H4 (cell line): ENCODE results near the gene OR2T6. TPM values are rescaled to one million over a fixed set of nuclear protein-coding genes. Genes with fewer than 3 reads are reported as not detected.
"Not testable (repeated sequence)": the region's sequence is repeated elsewhere in the genome, so short reads cannot be mapped to it uniquely, and the experiment has no call there.

Source experiments
- DNase-seq: peaks from one replicate; pipeline ENCODE4 v3.0.0-alpha.2; 2015; ENCODE audit warnings: low spot score
- total RNA-seq: library from RNA; depleted of rRNA; stranded (reverse); fragments of >200 nt; shearing (Covaris generic); gene quantifications from 2 replicates; pipeline ENCODE4 v1.2.3, GENCODE V29; 2014; rRNA removed

OR2T6 gene, protein sequence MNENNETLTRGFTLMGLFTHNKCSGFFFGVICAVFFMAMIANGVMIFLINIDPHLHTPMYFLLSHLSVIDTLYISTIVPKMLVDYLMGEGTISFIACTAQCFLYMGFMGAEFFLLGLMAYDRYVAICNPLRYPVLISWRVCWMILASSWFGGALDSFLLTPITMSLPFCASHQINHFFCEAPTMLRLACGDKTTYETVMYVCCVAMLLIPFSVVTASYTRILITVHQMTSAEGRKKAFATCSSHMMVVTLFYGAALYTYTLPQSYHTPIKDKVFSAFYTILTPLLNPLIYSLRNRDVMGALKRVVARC
- total RNA-seq: not detected in 2 replicates

DNA sequence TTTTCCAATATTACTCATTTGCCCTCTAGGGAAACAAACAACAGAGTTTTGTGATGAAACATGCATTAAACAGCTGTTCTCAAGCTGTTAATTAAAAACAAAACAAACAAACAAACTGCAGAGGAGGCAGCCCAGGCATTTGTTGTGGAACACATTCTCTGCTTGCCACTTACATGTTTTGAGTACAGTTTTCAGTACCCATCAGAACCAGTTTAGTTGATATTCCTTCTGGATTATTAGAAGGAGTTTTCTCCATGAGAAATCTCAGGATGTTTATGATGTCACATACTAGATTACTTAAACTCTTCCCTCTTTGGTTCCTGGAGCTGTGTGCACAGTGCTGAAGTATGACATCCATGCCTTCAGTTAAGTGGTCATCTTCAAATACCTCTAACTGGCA, at the start of gene OR2T6:
Gene OR2T6 (plus strand): TSS at position 301 of the 400 bp plus-strand sequence. CDS start 11,863 bp downstream, outside the sequence.
- no peak for DNase-seq

DNA sequence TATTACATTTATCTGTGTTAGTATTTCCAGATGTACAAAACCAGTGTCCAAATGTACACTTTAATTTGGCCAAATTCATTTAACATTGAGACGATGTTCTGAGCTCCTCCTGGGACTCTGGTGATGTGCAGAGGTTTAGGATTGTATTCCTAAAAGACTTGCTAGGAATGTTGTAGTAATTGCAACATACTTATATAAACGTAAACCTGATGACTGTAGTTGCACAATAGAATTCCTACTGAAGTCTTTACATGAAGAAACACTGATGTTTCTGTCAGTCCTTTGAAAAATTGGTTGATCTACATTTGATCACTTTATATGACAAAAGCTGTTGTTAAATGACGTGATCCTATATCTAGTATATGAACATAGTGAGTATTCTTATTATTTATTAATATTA, 32.1 kb upstream of the OR2T6 start:
- DNase-seq: no peak

DNA sequence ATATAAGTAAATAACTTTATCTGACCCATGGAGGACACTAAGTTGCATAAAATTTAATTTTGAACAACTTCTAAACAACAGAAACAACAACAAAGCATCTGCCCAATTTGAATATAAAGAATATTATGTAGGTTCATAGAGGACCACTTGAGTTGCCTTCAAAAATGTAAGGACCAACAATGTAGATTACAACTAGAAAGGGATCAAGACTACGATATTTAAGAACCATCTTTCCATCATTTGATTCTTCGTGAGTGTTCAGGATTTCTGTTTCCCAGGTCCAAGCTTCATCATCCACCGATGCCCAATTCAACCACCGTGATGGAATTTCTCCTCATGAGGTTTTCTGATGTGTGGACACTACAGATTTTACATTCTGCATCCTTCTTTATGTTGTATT, 27.1 kb upstream of the OR2T6 start, which contains the start of gene OR14C36:
Gene OR14C36 (plus strand): TSS at position 301 of the 400 bp plus-strand sequence. CDS start 0 bp downstream, at position 301.
- DNase-seq: no peak

DNA sequence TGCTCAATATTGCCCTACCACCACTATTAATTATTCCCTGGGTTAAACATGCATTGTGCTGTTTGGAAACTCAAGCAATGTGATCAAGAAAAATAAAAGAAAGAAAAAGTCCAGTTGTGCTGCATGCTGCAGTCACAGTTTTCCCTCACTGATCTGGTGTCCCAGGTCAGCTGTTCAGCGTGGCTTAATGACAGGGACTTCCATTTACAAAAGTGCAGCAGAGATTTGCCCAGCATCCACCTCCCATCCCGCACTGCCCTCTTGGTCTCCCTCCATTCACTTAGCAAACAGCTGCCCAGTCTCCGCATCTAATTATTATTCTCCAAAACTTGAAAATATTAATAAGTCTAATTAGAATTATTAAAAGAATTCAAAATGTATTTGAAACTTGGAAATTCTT, 16.1 kb upstream of the OR2T6 start:
- DNase-seq: no peak

DNA sequence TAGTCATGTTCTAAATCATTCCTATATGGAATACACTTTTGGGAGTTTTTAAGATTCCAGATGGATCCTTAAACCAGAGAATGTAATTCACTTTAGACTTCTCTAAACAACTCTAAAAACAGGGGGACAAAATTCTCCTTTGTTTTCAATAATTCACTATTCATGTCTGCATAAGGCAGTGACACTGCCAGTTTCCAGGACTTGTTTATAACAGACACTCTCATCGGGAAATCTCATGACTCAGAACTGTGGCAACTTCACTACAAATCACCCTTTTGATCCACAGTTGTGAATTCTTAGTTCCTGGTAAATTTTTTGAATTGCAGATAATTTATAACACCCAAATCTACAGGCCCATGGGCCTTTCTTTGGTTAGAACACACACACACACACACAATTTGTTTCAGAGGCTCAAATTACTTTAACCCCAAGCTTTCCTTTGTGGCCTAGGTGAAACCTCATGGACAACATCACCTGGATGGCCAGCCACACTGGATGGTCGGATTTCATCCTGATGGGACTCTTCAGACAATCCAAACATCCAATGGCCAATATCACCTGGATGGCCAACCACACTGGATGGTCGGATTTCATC, 14.3 kb upstream of the OR2T6 start, which contains the start of gene OR2T4:
Gene OR2T4 (plus strand): TSS at position 545 of the 595 bp plus-strand sequence. CDS start 0 bp downstream, at position 545.
- no peak for DNase-seq

DNA sequence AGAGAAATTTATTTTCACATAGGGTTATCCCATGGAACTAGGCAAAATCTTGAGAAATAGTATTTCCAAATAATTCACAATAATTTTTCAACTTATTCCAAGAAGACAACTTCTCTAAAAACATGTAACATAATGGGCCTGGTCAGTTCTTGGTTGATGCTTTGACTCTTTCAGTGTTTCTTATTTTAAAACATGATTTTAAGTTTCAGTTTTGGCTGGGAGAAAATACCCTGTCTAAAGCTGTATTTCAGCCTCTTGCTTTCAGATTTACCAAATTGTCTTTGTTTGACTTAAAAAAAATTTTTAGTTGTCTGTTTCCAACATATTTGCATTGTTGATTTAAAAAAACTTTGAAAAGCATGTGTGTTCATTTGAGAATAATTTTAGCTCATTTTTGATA, 8.9 kb upstream of the OR2T6 start:
- DNase-seq: no peak

DNA sequence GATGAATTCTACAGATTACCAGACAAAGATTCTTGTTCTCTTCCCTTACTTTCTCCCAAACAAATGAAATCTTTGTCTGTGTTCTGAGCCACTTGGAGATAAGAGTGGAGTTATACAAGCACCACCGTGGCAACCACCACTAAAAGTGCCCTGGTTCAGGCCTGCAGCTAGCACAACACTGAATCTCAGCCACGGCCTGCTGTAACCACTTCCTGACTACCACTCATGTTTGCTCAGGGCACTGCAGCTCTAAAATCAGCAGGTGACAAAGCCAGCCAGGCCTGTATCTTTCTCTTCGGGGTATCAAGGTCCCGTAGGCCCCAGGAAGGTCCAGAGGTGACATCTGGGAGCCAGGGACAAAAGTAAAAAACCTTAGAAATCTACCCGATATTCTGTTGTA, 3.2 kb upstream of the OR2T6 start:
- no peak for DNase-seq

DNA sequence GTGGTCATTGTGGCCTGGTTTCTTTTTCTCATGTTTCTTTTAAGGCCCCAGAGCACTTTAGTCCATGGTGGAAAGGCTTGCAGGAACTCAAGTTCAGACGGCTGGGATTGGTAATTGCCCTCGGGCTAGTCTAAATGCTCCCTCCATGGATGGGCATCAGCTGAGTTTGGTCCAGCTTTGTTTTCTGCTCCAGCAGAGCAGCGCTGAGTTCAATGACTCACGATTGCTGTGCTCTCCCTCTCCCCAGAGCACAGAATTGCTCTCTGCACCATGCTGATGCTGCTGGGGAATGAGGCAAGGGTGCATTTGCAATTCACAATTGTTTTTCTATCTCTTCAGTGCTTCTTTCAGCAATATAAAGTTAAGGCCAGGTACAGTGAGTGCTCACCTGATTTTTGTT, 1.8 kb upstream of the OR2T6 start:
- DNase-seq: peak; percentile 21

DNA sequence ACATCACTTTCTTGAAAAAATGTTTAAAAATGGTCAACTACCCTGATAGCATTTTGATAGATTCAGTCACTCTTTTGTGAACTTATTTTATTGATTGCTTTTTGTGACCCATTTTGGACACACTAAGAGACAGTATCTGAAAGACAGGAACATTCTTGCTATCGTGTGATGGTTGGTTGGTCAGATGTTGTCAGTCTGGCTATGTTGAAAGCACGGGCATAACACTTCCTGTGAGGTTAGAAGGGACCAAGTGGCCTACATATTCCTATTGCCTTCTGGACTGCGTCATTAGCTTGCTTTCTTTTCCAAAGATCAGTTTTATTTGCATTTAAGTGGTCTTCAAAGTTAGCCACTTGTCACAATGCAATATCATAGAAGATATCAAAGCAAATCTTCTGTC, 1.4 kb downstream of the OR2T6 start:
- DNase-seq: no peak

DNA sequence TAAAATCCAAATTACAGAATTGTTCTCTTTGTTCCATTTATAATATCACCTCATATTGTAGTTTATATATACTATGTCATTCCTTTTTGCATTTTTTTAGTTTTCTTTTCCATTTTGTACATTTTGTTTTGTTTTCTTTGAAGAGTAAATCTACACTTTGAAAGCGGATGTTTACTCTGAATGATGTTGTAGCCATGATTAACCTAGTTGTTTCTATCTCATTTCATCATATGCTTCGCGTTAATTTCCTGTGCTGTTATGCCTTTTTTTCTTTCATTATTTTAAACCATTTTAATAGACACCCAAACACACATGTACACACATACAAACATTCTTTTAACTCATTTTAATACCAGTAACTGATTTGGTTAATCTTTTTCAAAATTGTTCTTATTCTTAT, 5.3 kb downstream of the OR2T6 start:
- DNase-seq: no peak

DNA sequence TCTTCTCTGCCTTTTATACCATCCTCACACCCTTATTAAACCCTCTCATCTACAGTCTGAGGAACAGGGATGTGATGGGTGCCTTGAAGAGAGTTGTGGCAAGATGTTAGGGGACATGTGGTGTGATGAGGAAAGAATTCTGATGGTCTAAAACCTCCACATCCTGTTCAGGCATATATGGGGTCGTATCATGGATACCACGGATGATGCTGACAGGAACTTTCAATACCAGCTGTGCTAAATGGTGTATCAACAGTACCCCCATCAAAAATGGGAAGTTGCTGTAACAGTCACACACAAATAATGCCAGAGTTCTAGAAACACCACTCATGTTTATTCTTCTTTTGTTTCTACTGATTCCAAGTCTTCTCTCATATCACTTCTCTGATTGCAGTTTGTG, 12.9 kb downstream of the OR2T6 start:
- DNase-seq: no peak

DNA sequence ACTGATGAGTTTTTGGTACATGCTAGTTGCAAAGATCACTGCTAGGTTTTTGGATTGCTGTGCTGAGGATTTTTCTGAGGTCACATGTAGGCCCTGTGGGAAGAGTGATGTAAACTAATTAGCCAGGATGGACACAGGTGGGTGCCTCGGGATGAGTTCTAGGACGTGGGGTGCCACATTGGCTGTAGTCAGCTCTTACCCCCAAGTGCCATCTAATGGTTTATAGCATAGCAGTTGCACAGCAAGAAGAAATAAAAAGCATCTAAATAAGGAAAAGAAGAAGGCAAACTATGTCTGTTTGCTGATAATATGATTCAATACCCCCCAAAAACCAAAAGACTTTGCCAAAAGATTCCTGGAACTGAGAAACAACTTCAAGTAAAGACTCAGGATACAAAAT, 17.5 kb downstream of the OR2T6 start:
- no peak for DNase-seq

DNA sequence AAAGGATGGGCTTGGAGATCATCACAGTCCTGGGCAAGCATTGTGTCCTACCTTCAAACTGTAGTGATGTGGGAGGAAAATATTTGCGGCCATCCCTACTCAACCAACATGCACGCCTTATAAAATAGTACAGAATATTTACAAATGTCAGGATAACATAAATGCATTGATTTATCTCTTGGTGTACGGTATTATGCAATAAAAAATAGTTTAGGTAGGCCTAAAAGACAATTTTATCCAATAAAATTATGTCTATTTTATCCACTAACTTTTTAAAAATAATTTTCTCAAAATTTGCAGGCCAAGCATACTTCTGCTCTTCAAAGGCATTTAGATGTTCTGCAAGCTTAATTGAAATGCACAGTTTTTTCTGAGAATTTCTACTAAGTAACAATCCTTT, 27.2 kb downstream of the OR2T6 start, which contains the start of gene OR2T1:
Gene OR2T1 (plus strand): TSS at position 301 of the 400 bp plus-strand sequence. CDS start 3,100 bp downstream, outside the sequence.
- DNase-seq: no peak

DNA sequence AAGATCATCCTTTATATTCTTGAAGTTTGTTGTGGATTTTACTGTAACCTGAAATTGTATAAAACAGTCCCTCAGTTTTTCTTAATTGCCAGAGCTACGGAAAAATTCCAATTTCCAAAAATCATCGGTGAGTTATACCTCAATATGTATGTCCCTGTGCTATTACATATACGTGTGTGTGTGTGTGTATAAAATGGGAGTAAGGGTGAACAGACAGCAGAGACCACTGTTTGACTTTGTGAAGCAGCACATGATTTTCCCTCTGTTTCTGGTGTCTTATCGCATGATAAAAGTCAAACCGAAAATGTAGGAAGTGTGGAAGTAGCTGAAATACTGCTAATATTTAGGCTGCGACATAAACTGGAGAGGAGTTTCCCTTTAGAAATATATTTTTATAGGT, 28.5 kb downstream of the OR2T6 start:
- DNase-seq: peak; percentile 20

DNA sequence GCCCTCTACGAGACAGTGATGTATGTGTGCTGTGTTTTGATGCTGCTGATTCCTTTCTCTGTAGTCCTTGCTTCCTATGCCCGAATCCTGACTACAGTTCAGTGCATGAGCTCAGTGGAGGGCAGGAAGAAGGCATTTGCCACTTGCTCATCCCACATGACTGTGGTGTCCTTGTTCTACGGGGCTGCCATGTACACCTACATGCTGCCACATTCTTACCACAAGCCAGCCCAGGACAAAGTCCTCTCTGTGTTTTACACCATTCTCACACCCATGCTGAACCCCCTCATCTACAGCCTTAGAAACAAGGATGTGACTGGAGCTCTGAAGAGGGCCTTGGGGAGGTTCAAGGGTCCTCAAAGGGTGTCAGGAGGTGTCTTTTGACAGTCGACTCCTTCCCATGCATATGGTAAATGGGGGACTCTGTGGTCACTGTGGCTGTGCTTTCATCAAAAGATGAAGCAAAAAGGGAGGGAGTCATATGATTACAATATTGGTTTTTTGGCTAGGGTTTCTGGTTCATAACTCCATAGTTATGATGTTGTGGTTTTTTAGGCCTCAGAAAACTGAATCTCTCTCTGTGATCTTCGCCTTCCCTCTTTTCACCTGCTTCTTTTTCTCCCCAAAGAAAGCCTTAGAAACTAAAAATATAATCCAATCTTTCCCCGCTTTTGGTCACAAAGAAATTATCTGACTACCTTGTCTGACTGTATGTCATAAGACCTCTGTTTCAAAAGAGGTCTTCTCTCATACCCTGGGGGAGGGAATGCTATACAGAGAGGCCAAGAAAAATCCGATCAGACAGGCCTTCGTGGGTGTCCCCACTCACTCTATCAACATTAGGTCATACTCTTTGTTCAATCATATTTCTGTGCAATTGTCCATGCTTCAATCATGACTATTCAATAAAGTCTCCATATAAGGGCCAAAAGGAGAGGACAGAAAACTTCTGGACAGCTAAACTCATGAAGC, 31.5 kb downstream of the OR2T6 start:
- no peak for DNase-seq

DNA sequence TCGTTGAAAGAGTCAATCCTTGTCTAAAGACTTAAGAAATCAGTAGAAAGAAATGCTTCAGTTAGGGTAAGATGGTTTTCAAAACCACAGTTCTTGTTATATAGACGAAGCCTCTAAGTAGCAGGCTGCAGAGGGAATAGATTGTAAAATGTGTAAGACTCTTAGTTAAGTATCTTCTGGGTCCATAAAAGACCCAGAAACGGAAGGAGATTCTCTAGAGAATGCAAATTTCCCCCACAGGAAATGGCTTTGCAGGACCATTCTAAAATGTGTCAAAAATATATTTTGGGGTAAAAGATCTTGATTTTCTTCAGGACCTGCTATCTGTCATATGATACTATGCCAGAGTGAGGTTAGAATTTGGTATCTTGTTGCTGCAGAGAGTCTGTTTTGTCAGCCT, 40.7 kb downstream of the OR2T6 start:
- DNase-seq: no peak

DNA sequence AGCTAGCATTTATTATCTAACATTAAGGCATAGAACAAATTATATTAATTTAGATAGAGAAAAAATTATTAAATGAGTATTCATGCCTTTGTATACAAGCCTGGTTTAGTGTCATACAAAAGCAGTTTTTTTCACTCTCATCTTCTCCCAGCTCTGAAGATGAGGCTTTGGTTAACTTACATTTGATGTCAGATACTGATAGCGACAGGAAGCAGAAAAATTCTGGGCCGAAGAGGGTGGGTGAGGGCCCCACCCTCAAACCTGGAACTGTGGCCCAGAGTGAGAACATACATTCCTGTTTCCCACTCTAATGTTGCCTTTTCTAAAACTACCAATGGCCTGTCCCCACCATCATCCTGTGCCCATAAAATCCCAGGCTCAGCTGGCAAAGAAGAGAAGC, 42.3 kb downstream of the OR2T6 start:
- DNase-seq: no peak

DNA sequence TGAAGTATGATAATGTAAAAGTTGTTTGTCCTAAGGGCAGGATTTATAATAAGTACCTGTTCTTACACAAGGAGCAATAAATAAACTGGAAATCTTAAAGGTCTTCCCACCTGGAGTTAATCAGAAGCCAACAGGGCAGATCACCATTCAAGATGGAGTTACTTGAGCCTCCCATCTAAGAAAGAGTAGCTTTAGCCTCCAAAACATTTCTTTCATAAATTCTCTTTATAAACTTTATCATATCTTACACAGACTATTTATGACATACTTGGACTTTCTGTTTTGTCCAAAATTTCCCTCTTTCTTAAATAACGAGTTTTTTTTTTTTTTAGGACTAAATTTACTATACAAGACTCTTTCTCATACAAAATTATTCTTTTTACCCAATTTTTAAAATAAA, 45.8 kb downstream of the OR2T6 start:
- no peak for DNase-seq

DNA sequence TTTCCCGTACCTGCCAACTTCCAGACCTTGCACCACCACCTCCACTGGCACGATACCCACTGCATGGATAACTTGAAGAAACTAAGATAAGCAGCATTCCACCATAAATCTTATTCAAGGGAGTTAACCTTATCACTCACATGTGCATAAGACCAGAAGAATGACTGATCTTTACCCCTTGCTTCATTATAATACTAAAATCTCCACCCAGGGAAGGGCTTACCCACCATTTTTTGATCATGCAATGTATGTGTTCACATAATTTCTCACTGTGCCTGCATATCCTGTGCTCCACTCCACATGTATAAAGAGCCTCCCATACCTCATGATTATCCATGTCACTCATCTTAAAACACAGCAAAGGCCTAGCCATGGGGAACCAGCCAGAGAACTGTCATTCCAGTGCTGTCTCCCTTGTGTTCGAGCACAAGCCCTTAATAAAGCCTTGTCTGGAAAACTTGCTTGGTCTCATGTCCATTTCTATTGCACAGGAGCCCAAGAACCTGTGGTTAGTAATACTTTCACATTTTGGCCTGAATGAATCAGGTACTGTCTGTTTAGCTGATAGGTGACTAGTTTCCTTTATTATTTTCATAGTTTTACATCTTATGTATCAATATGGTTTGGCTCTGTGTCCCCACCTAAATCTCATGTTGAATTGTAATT, 52.1 kb downstream of the OR2T6 start:
- DNase-seq: not testable (repeated sequence)

DNA sequence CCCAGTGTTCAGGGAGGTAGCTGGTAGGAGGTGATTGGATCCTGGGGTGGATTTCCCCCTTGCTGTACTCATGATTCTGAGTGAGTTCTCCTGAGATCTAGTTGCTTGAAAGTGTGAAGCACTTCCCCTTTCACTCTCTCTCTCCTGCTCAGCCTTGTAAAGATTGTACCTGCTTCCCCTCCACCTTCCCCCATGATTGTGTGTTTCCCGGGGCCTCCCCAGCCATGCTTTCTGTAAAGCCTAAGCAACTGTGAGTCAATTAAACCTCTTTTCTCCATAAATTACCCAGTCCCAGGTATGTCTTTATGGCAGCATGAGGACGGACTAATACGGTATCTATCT, 52.6 kb downstream of the OR2T6 start:
- DNase-seq: not testable (repeated sequence)

DNA sequence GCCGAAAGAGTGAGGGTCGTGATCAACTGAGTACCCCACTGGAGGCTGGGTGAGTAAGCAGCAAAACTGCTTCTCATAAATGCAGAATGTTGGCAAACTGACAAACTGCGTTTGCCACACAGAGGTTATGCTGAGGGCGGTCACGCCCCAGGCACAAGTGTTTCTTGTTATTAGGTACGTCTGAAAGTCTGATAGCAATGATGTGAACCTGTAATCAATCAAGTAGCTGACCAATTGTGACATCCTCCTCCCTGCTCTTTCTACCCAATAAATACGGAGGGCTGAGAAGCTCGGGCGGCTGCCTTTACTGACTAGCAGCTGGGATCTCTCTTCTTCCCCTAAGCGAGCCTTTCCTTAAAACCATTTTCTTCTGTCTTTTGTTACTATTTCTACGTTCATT, 56.1 kb downstream of the OR2T6 start:
- not testable (repeated sequence) for DNase-seq

DNA sequence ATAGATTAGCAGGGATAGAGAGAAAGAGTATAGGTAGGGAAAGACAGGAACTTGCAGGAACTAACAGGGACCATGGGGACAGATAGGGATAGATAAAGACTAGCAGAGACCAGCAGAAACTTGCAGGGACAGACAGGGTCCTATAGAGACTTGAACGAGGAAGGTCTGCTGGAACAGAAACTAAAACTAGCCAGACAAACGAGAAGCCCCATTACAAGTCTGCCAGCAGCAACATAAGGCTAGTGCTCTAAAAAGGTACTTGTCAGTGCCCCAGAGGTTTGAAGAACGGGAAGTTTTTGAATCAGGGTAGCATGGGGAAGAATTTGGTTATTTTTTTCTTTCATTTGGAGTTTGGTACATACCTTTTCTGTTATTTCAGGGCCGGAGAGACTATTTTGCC, 56.7 kb downstream of the OR2T6 start:
- not testable (repeated sequence) for DNase-seq
